8988T (cell line): ENCODE data around the gene SLC8B1.

Source experiments
- DNase-seq: peaks from one replicate; pipeline ENCODE4 v3.0.0; 2011

SLC8B1 gene

GRCh38 chr12:113334786-113335539, at the start of gene SLC8B1:
Gene SLC8B1 (minus strand): TSS chr12:113335109. CDS start chr12:113332878, 2,231 bp downstream.
- peak; percentile 84 for DNase-seq

- no peak for DNase-seq
Observed at GRCh38 chr12:113382206-113382605, 47.3 kb upstream of the SLC8B1 start.

- DNase-seq = no peak
Observed at GRCh38 chr12:113381220-113381619, 46.3 kb upstream of the SLC8B1 start.

GRCh38 chr12:113378291-113378690, 43.4 kb upstream of the SLC8B1 start:
- DNase-seq = no peak

GRCh38 chr12:113374823-113375428, 40.0 kb upstream of the SLC8B1 start:
- no peak for DNase-seq

GRCh38 chr12:113373969-113374368, 39.1 kb upstream of the SLC8B1 start:
- DNase-seq = no peak

- DNase-seq = no peak
Observed at GRCh38 chr12:113373440-113373839, 38.5 kb upstream of the SLC8B1 start.

GRCh38 chr12:113372371-113372770, 37.5 kb upstream of the SLC8B1 start:
- no peak for DNase-seq

- DNase-seq = no peak
Observed at GRCh38 chr12:113371808-113372207, 36.9 kb upstream of the SLC8B1 start.

- no peak for DNase-seq
Observed at GRCh38 chr12:113370923-113371682, 36.2 kb upstream of the SLC8B1 start.

- DNase-seq = no peak
Observed at GRCh38 chr12:113369391-113369985, 34.6 kb upstream of the SLC8B1 start.

GRCh38 chr12:113368331-113368730, 33.4 kb upstream of the SLC8B1 start:
- no peak for DNase-seq

- DNase-seq = no peak
Observed at GRCh38 chr12:113366827-113367226, 31.9 kb upstream of the SLC8B1 start.

GRCh38 chr12:113365639-113366395, 30.9 kb upstream of the SLC8B1 start:
- DNase-seq = no peak

GRCh38 chr12:113364698-113365097, 29.8 kb upstream of the SLC8B1 start:
- no peak for DNase-seq

GRCh38 chr12:113361574-113362370, 26.9 kb upstream of the SLC8B1 start:
- no peak for DNase-seq

GRCh38 chr12:113359939-113360748, 25.2 kb upstream of the SLC8B1 start:
- DNase-seq = no peak

- DNase-seq = no peak
Observed at GRCh38 chr12:113359133-113359938, 24.4 kb upstream of the SLC8B1 start.

GRCh38 chr12:113358381-113359132, 23.6 kb upstream of the SLC8B1 start, which contains the start of gene PLBD2:
Gene PLBD2 (plus strand): TSS chr12:113358587. CDS start chr12:113358601, 14 bp downstream.
- peak; percentile 91 for DNase-seq
